Eye (tissue), 1 donor: ENCODE results near the gene VPS35.

Source experiments
- DNase-seq: peaks from one replicate; pipeline ENCODE4 v3.0.0-alpha.2; 2015

VPS35 gene

DNA sequence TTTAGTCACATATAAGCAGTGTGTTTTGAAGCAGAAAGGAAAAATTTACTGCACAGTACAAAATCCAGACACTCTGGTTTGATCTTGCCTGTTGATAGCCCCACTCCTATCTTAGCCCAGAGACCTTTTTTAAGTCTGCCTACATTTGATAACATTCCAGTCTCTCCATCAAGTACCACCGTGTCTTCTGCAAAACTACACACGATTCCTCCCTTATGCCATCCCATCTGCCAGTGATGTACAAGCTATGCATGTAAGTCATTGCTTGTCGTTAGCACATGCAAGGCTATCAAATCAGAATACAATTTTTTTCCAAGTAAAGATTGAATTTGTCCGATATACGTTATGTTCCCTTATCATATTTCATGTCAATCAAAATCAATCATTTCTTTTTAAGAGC is 82.7 kb downstream of the VPS35 start:
- no peak for DNase-seq
